PC-3 (cell line): ENCODE results near the gene EML3. TPM values are rescaled to one million over a fixed set of nuclear protein-coding genes. Genes with fewer than 3 reads are reported as not detected.

Experiments used
- ATAC-seq: fragments of 200-7000 bp; cut with Tn5 transposase; 2 replicates; pipeline ENCODE4 v1.9.1; 2020; ENCODE audit warnings: mild to moderate bottlenecking, moderate library complexity
- BruUV-seq: library from RNA; stranded (reverse); fragments of 400-500 nt; replicated peaks from 2 replicates; lab custom pipeline; 2021; lab: Mats Ljungman, UMichigan
- CTCF ChIA-PET: fragments of 300-600 bp; sonication (Branson Sonifier 250); formaldehyde crosslinking; loops from one replicate; lab custom pipeline; 2022; ENCODE audit warnings: antibody characterized with exemption; lab: Charles Lee
- POLR2A ChIA-PET: fragments of 300-600 bp; sonication (Branson Sonifier 250); formaldehyde crosslinking; loops from one replicate; lab custom pipeline; 2022; ENCODE audit warnings: antibody characterized with exemption; ENCODE audit not compliant: unreplicated experiment; lab: Charles Lee
- DNase-seq: peaks from one replicate; pipeline ENCODE4 v3.0.0-alpha.2; 2015
- H2AFZ ChIP-seq: fragments of 300-600 bp; sonication (generic); 2 replicates; pipeline ENCODE4 v1.6.0; 2016; ENCODE audit warnings: antibody characterized with exemption, low read length
- H3F3A ChIP-seq: fragments of 300-600 bp; sonication (generic); one replicate; pipeline ENCODE4 v1.6.0; 2017; ENCODE audit warnings: antibody characterized with exemption, low read length, control low read depth, mild to moderate bottlenecking; ENCODE audit not compliant: unreplicated experiment
- H3K27ac ChIP-seq: fragments of 300-600 bp; sonication (generic); 2 replicates; pipeline ENCODE4 v1.5.1; 2016; ENCODE audit warnings: mild to moderate bottlenecking, low read length
- H3K27me3 ChIP-seq: fragments of 300-600 bp; sonication (generic); 2 replicates; pipeline ENCODE4 v1.6.1; 2016; ENCODE audit warnings: low read length, mixed read lengths
- H3K36me3 ChIP-seq: fragments of 300-600 bp; sonication (generic); 2 replicates; pipeline ENCODE4 v1.6.1; 2016; ENCODE audit warnings: low read depth, mixed run types, low read length, mixed read lengths
- H3K4me1 ChIP-seq: fragments of 300-600 bp; sonication (generic); 2 replicates; pipeline ENCODE4 v1.5.1; 2016; ENCODE audit warnings: low read length; ENCODE audit not compliant: insufficient read depth
- H3K4me2 ChIP-seq: fragments of 300-600 bp; sonication (generic); 2 replicates; pipeline ENCODE4 v1.6.0; 2016; ENCODE audit warnings: low read length
- H3K4me3 ChIP-seq: fragments of 300-600 bp; sonication (generic); 2 replicates; pipeline ENCODE4 v1.5.1; 2016; ENCODE audit warnings: mild to moderate bottlenecking, low read length, mixed read lengths
- H3K79me2 ChIP-seq: fragments of 300-600 bp; sonication (generic); 2 replicates; pipeline ENCODE4 v1.6.1; 2017; ENCODE audit warnings: low read length, mixed read lengths
- H3K9ac ChIP-seq: fragments of 300-600 bp; sonication (generic); 2 replicates; pipeline ENCODE4 v1.6.0; 2016; ENCODE audit warnings: mild to moderate bottlenecking, low read length
- H3K9me2 ChIP-seq: fragments of 300-600 bp; sonication (generic); replicated peaks from 2 replicates; pipeline ENCODE4 v1.6.1; 2016; ENCODE audit warnings: mixed run types, low read length, mixed read lengths
- H3K9me3 ChIP-seq: fragments of 300-600 bp; sonication (generic); 2 replicates; pipeline ENCODE4 v1.6.1; 2016; ENCODE audit warnings: low read length, mixed read lengths
- H4K20me1 ChIP-seq: fragments of 300-600 bp; sonication (generic); 2 replicates; pipeline ENCODE4 v1.6.1; 2016; ENCODE audit warnings: low read length, mixed read lengths
- EZH2 ChIP-seq: fragments of 300-600 bp; sonication (generic); IDR thresholded peaks from one replicate; pipeline ENCODE4 v1.6.1; 2017; ENCODE audit warnings: antibody characterized with exemption, mild to moderate bottlenecking, low read length; ENCODE audit not compliant: unreplicated experiment
- EZH2phosphoT487 ChIP-seq: fragments of 300-600 bp; sonication (generic); IDR thresholded peaks from 2 replicates; pipeline ENCODE4 v1.6.1; 2018; ENCODE audit warnings: mild to moderate bottlenecking, antibody characterized with exemption, low read length, borderline replicate concordance
- intact Hi-C: fragments of 100-400 bp; cut with micrococcal nuclease; formaldehyde crosslinking; loops from 2 replicates; pipeline ENCODE4 v1.9.0; 2023
- total RNA-seq: library from RNA; depleted of rRNA; stranded (reverse); fragments of >200 nt; gene quantifications from 2 replicates; pipeline ENCODE4 v1.2.3, GENCODE V29; 2014
- TF ChIP-seq, protein P1 (sequence below): fragments of 300-600 bp; sonication (generic); conservative IDR thresholded peaks from 2 replicates; pipeline ENCODE4 v1.5.1; 2017; ENCODE audit warnings: antibody characterized with exemption, low read depth, mild to moderate bottlenecking, low read length

The EML3 gene
- total RNA-seq, 1 experiment from 2014 or later, result 32.8 TPM

DNA sequence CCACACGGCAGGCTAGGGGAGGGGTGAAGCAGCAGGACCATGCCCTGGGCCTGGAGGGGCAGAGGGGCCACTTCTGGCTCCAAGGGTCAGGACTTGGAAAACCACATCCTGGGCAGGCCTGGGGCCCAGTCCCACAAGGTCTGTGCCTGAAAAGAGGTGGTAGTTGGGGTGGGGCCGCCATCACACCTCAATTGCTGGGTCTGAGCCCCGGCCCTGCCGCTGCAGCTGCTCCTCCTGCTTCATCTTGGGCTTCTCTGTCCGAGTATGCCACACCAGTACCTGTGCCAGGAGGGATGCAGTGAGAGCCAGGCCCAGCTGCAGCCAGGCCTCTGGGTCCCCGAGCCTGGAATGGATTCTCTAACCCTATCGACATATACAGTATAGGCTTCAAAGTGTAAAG is 2.9 kb upstream of the EML3 start:
- no TSS peak for BruUV-seq
- ATAC-seq (no peak), DNase-seq (no peak)
- ChIA-PET POLR2A (no interaction called here), CTCF (no interaction called here)
- Histone ChIP-seq H3K4me1 (peaks cover 35% of the 10 kb centered on the region), H3K9me3 (no peaks in the 10 kb centered on the region), H3K4me2 (no peak overlapping the region), H3K4me3 (no peak overlapping the region), H3K79me2 (peaks cover 26% of the 10 kb centered on the region), H3K36me3 (no peaks in the 10 kb centered on the region), H4K20me1 (no peaks in the 10 kb centered on the region), H3F3A (peaks cover 7% of the 10 kb centered on the region), H3K27ac (no peak overlapping the region), H3K9ac (no peak overlapping the region), H3K9me2 (no peaks in the 10 kb centered on the region), H2AFZ (no peak overlapping the region), H3K27me3 (no peaks in the 10 kb centered on the region)
- intact Hi-C loops, result no loop called here
- TF ChIP-seq EZH2, result no peak
- TF ChIP-seq, protein P1, sequence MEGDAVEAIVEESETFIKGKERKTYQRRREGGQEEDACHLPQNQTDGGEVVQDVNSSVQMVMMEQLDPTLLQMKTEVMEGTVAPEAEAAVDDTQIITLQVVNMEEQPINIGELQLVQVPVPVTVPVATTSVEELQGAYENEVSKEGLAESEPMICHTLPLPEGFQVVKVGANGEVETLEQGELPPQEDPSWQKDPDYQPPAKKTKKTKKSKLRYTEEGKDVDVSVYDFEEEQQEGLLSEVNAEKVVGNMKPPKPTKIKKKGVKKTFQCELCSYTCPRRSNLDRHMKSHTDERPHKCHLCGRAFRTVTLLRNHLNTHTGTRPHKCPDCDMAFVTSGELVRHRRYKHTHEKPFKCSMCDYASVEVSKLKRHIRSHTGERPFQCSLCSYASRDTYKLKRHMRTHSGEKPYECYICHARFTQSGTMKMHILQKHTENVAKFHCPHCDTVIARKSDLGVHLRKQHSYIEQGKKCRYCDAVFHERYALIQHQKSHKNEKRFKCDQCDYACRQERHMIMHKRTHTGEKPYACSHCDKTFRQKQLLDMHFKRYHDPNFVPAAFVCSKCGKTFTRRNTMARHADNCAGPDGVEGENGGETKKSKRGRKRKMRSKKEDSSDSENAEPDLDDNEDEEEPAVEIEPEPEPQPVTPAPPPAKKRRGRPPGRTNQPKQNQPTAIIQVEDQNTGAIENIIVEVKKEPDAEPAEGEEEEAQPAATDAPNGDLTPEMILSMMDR, result no peak

DNA sequence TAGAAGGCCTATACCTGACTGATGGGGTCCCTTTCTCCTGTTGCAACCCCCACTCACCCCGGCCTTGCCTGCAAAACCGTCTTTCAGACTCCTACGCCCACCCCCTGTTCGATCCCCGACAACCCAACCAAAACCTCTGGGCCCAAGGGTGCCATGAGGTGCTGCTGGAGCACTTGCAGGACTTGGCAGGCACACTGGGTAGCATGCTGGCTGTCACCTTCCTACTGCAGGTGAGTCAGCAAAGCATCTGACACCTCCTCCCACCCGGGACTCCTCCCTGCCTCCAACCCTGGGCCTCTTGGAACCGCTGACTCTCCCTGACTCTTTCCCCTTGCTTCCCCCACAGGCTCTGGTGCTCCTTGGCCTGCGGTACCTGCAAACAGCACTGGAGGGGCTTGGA is 1.7 kb upstream of the EML3 start:
- no TSS peak for BruUV-seq
- peak overlapping the region; percentile 14; the same call in 1 of the 2 replicates for H3K4me2 ChIP-seq
- H3K4me1 ChIP-seq, result peaks cover 29% of the 10 kb centered on the region
- intact Hi-C loops, result loop anchor here (5.0 kb wide), 1 partner anchor 33 kb away; the partner anchor contains the start of gene GANAB
- H3K4me3 ChIP-seq, result no peak overlapping the region
- no peaks in the 10 kb centered on the region for H3K9me3 ChIP-seq
- ATAC-seq, result peak; percentile 10
- TF ChIP-seq EZH2 (no peak), EZH2phosphoT487 (no peak)
- TF ChIP-seq, protein P1, result no peak
- CTCF ChIA-PET, result no interaction called here
- H3K27ac ChIP-seq, result peak overlapping the region; percentile 9; the same call in 1 of the 2 replicates
- DNase-seq, result peak; percentile 72
- H3K79me2 ChIP-seq, result peaks cover 14% of the 10 kb centered on the region
- H3K9me2 ChIP-seq, result no peaks in the 10 kb centered on the region
- H3K27me3 ChIP-seq, result no peaks in the 10 kb centered on the region
- no peak overlapping the region for H2AFZ ChIP-seq
- H3F3A ChIP-seq, result peaks cover 7% of the 10 kb centered on the region
- no peaks in the 10 kb centered on the region for H3K36me3 ChIP-seq
- POLR2A ChIA-PET, result no interaction called here
- no peaks in the 10 kb centered on the region for H4K20me1 ChIP-seq
- H3K9ac ChIP-seq, result no peak overlapping the region

DNA sequence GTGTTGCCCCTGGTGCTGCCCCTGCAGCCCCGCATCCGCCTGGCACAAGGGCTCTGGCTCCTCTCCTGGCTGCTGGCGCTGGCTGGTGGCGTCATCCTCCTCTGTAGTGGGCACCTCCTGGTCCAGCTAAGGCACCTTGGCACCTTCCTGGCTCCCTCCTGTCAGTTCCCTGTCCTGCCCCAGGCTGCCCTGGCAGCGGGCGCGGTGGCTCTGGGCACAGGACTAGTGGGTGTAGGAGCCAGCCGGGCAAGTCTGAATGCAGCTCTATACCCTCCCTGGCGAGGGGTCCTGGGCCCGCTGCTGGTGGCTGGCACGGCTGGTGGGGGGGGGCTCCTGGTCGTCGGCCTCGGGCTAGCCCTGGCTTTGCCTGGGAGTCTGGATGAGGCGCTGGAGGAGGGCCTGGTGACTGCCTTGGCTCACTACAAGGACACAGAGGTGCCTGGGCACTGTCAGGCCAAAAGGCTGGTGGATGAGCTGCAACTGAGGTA is 760 bp upstream of the EML3 start:
- Histone ChIP-seq H3K9me2 (no peaks in the 10 kb centered on the region), H3K9ac (no peak overlapping the region), H3K4me1 (peaks cover 29% of the 10 kb centered on the region), H3K4me3 (peak overlapping the region; percentile 81; the same call in 1 of the 2 replicates), H3K36me3 (no peaks in the 10 kb centered on the region), H3K9me3 (no peaks in the 10 kb centered on the region), H3K27ac (peak overlapping the region; percentile 59; the same call in 1 of the 2 replicates), H2AFZ (peak overlapping the region; percentile 89), H3K27me3 (no peaks in the 10 kb centered on the region), H4K20me1 (no peaks in the 10 kb centered on the region), H3K4me2 (peak overlapping the region; percentile 97; the same call in 1 of the 2 replicates), H3F3A (peaks cover 7% of the 10 kb centered on the region), H3K79me2 (peaks cover 12% of the 10 kb centered on the region; the same call in 1 of the 2 replicates)
- CTCF ChIA-PET, result interaction anchor here (0.7 to 0.8 kb wide), 2 partner anchors 12 to 60 kb away, joined by 3 to 4 read pairs; partner anchors contain the start of gene MTA2
- peak; percentile 11 for ATAC-seq
- DNase-seq, result no peak
- POLR2A ChIA-PET, result no interaction called here
- TF ChIP-seq, protein P1, result no peak
- no peak for TF ChIP-seq EZH2phosphoT487
- no peak for TF ChIP-seq EZH2
- intact Hi-C loops, result loop anchor here (5.0 kb wide), 1 partner anchor 34 kb away; the partner anchor contains the start of gene GANAB
- BruUV-seq, result TSS peak; percentile 24
